Stimulated activated CD8-positive, alpha-beta memory T cell treated with anti-CD3 and anti-CD28 coated beads, Interleukin-4, amount 100 ng/mL, for 1 hour (primary cell): Measurements from ENCODE around the gene MAD2L2.

Experiments used
- DNase-seq, 2 donors: peaks; one replicate each; pipeline ENCODE4 v3.0.0-alpha.2; 2020; ENCODE audit warnings: low read depth in 2 of 2, low spot score in 1 of 2

The MAD2L2 gene

DNA sequence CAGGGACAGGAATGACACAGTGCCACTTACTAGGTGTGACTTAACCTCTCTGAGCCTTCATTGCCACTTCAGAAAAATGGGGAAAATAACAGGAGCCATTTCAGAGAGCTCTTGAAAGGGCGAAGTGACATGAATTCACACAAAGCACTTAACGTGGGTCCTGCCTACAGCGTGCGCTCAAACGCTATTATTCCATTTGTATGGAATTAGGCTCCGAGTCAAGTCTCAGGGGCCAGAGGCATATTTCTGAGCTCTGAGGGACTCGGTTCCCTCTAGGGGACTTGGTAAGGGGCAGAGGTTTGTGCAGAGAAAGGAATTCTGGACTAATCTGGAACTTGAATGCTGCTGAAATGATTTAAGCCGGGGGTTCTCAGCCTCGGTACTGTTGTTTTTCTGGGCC, 24.6 kb upstream of the MAD2L2 start:
- DNase-seq = no peak

GRCh38 chr1:11704691-11705475, 23.9 kb upstream of the MAD2L2 start:
- no peak for DNase-seq

- no peak for DNase-seq
Measured at GRCh38 chr1:11704194-11704529, 23.2 kb upstream of the MAD2L2 start.

DNA sequence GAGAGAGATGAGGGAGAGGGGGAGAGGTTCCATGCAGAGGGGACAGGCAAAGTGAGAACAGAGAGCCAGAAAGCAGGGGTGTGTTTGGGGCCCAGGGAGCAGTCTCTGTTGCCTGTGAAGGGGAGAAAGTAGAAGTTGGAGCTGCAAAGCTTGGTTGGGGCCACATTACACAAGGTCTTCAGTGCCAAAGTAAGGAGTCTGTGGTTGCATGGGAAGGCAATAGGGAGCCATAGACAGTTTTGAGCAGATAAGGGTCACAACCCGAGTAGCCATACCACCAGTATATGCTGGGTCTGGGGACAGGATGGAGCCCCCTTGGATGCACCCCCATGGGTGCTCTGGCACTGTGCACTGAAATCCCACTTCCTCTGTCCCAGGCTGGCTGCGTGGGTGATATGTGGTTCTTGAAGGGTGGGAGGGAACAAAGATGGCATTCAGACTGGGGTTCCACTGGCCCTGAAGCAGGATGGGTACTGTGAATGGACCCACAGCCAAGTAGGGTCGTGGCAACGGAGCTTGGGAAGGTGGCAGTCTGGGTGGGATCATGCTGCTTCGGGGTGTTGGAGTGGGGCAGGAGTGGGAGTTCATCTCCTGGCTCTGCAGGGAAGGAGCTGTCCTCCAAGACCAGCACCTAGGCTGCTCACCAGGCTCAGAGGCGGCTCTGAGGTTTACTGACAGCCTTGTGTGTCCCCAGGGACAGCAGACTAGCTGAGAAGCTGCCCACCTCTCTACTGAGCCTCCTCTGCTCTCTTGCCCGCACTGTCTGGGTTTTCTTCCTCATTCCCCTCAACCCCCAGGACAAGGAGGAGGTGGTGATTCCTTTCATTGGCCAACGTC, 22.6 kb upstream of the MAD2L2 start:
- DNase-seq = no peak

DNA sequence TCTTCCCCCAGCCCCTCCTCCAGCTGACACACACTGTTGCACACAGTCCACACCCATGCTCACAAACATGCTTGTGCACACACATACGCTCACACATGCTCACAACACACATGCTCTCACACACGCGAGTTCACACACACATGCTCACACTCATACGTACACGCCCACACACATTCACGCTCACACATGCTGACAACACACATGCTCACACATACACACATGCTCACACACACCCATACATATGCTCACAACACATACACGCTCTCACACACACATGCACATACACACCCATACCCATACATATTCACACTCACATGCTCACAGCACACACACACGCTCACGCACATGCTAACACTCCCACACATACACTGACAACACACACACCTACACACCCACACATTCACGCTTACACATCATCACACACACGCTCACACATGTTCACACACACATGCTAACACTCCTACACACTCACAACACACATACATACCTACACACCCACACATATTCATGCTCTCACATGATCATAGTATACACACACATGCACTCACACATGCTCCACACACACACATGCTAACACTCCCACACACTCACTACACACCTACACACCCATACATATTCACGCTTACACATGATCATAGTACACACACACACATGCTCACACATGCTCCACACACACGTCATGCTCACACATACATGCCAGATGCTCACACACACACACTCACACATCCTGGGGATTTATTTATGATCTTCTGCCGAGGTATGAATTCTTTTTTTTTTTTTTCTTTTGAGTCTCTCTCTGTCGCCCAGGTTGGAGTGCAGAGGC, 21.2 kb upstream of the MAD2L2 start:
- no peak for DNase-seq

DNA sequence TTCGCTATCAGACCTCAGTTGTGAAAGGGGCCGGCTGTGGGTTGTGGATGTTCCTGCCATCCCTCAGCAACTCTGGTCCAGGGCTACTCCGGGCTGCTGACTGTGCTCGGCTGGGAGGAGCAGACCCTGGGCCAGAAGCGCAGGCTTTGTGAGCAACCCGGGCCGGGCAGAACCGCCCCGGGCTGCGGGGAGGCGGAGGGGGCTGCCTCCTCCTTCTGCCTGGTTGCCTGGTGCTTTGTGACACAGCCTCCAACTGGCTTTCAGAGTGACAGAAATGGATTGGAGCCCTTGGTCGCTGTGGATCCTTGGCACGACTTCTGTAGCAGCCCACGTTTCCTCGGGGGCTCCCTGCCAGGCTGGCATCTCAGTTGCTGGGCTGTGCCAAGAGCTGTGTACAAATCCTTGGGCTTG, 20.6 kb upstream of the MAD2L2 start:
- no peak for DNase-seq

GRCh38 chr1:11700601-11701467, 19.9 kb upstream of the MAD2L2 start:
- no peak for DNase-seq

DNA sequence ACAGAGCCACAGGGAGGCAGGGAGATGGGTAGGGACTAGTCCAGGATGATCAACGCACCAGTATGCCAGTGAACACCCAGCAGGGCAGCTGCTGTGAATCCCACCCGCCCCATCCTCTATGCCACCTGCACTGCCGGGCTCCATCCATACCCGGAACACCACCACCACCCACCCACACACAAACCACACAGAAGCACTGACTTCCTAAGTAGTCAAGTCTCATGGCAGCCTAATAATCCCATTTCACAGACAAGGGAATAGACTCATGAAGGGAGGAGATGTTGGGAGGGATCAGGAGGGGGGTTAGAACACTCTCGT, 16.9 kb upstream of the MAD2L2 start:
- no peak for DNase-seq

- no peak for DNase-seq
Measured at GRCh38 chr1:11697188-11697892, 16.4 kb upstream of the MAD2L2 start.

- no peak for DNase-seq
Measured at GRCh38 chr1:11695861-11696260, 14.9 kb upstream of the MAD2L2 start.

DNA sequence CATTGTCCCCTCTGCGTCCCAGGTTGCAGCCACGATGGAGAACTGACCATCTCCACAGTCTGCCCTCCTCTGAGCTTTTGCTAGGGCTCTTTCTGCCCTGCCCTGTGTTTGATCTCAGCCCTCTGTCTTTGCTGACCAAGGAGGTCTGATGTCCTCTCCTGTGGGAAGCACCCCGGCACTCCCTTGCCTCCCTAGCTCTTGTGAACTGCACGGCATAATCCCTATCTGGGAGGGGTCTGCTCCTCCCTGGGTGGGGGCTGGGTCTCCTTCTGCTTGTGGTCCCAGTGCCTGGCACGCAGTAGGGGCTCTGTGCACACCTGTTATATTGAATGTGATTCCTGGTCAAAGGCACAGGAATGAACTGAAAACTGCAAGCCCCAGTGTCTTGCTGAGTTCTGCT, 13.0 kb upstream of the MAD2L2 start:
- DNase-seq = no peak

DNA sequence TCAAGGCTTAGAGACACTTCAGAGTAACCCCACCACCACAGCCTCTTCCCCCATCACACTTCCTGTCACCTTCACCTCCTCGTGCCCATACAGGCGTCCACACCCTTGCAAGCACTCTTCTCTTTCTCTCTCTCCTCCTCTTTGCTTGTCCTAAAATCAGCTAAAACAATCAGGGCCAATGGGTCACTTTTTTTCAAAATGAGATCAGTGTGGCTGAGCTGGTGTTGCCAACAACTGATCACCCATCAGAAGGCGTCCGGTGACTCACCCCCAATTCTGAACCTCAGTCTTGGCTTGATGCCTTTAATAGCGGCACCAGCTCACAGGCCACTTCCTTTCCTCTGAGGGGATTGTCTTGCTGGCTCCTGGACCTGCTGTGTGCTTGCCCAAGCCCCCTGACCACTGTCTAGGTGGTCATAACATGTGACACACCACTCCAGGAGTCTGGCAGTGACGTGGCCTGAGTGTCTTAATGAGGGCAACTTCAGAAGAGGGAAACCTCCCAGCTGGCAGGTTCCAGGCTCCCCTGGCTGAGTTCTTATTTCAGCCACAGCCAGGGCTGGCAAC, 12.2 kb upstream of the MAD2L2 start:
- peak in 1 of 2 donors; percentile 21 for DNase-seq

GRCh38 chr1:11691928-11692711, 11.2 kb upstream of the MAD2L2 start:
- DNase-seq = no peak

- no peak for DNase-seq
Measured at GRCh38 chr1:11691302-11691914, 10.5 kb upstream of the MAD2L2 start, which contains the start of gene DRAXIN. Gene DRAXIN (plus strand): TSS chr1:11691710. CDS start chr1:11706259, 14,549 bp downstream.

GRCh38 chr1:11690397-11691301, 9.7 kb upstream of the MAD2L2 start:
- no peak for DNase-seq

GRCh38 chr1:11688506-11688905, 7.6 kb upstream of the MAD2L2 start:
- no peak for DNase-seq

DNA sequence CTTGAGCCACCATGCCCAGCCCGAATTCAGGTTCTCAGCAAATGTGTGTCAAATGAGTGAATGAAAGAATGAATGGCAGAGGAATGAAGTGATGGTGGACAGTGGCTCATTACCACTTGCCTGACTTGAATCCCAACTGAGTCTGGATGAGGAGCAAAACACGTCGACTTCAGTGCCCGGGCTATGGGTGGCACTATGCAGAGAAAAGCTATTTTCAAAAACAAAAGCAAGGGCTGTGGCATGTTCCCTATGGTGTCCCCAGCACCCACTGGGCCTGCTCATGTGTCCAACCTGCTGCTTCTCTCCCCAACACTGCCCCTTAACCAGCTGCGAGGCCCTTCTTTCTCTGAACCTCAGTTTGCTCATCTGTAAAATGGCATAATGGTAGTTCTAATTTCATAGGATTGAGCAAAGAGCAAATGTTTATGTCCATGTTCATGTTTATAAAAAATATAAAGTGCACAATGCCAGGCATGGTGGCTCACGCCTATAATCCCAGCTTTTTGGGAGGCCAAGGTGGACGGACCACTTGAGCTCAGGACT, 4.3 kb upstream of the MAD2L2 start:
- no peak for DNase-seq
